Psoas muscle (tissue), 8 donors: ENCODE results near the gene COLEC12. TPM values are rescaled to one million over a fixed set of nuclear protein-coding genes. Genes with fewer than 3 reads are reported as not detected.
"Not testable (repeated sequence)": the region's sequence is repeated elsewhere in the genome, so short reads cannot be mapped to it uniquely, and the experiment has no call there.

ENCODE experiments used
- ATAC-seq, 4 donors: fragments of 200-7000 bp; cut with Tn5 transposase; one replicate each; pipeline ENCODE4 v1.9.1; 2020; ENCODE audit warnings: moderate library complexity in 3 of 4, mild to moderate bottlenecking in 2 of 4
- DNase-seq, 2 donors: peaks; one replicate each; pipeline ENCODE4 v3.0.0-alpha.2; 2020
- H3K27ac ChIP-seq: fragments of 200-600 bp; one replicate; pipeline ENCODE4 v1.8.0; 2022
- H3K27me3 ChIP-seq, 3 donors: fragments of 200-600 bp in 1 of 3; one replicate each; pipeline versions ENCODE4 v1.6.1 to v1.8.0; 2013 to 2022; ENCODE audit warnings: low read length in 2 of 3, mild to moderate bottlenecking in 2 of 3, moderate library complexity in 1 of 3; ENCODE audit not compliant: insufficient read depth in 3 of 3
- H3K36me3 ChIP-seq, 2 donors: fragments of 200-600 bp in 1 of 2; one replicate each; pipeline versions ENCODE4 v1.6.1 to v1.8.0; 2013 to 2022; ENCODE audit warnings: low read depth in 1 of 2, mild to moderate bottlenecking in 1 of 2, moderate library complexity in 1 of 2; ENCODE audit not compliant: insufficient read depth in 1 of 2
- H3K4me1 ChIP-seq: fragments of 200-600 bp; one replicate; pipeline ENCODE4 v1.8.0; 2022
- H3K4me3 ChIP-seq: fragments of 200-600 bp; one replicate; pipeline ENCODE4 v1.8.0; 2022; ENCODE audit warnings: mild to moderate bottlenecking
- H3K9me3 ChIP-seq: fragments of 200-600 bp; one replicate; pipeline ENCODE4 v1.8.0; 2022
- WGBS, 3 donors: extraction: QIAGEN DNeasy Blood & Tissue Kit; methylation state at CpG; one replicate each; pipeline versions ENCODE4 v1.1.6 to v1.1.7; 2013; 5-methylcytosine and 5-hydroxymethylcytosine counted together
- intact Hi-C, 2 donors: fragments of 100-400 bp; cut with DNase I; formaldehyde crosslinking; loops; one replicate each; pipeline versions ENCODE4 v1.11.0 to v1.14.2; 2022
- polyA plus RNA-seq, 3 donors: library from polyadenylated mRNA; stranded (reverse); fragments of 200-250 nt; gene quantifications; one replicate each; pipeline ENCODE4 v1.2.3, GENCODE V29; 2013
- total RNA-seq, 4 donors: library from RNA; stranded (reverse); fragmentation: NEBNext Ultra II Directional in 2 of 4; extraction: Animal tissue kit (Norgen Biotek cat#: 25700) in 2 of 4; gene quantifications; one replicate each; pipeline versions ENCODE4 v1.2.1 to v1.2.4, GENCODE V29; 2021 to 2023
- TF ChIP-seq, protein P1 (sequence below): fragments of 200-600 bp; IDR thresholded peaks from one replicate; pipeline ENCODE4 v1.8.0; 2022; ENCODE audit warnings: antibody characterized with exemption
- donor health status: healthy with polysubstance abuse.
- donor health status: DM: no; HTN: no; CAD: no; lungs with moderate emphysema.
- donor health status: Bipolar disorder and iron deficiency.
- donor health status: healthy.
- donor health status: DM: yes; HTN: yes; CAD: no.
- donor health status: DM: no; HTN: no; CAD: no.
- donor health status: DM: no; HTN: no; CAD: no.
- donor health status: DM: yes; HTN: yes; CAD: no.

COLEC12 gene
- total and polyA plus RNA-seq, 7 donors, result 0.80 to 6.4 (median 3.4) TPM

DNA sequence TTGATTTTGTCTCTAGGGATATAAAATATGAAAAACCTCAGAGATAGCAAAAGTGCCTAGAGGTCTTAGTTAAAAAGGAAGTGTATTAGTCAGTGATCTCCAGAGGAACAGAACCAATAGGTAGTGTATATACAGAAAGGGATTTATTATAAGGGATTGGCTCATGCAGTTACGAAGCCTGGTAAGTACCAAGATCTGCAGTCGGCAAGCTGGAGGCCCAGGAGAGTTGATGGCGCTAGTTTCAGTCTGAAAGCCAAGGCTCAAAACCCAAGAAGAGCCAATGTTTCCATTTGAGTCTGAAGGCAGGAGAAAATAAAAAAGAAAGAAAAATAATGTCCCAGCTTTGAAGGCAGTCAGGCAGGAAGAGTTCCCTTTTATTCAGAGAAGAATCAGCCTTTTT is 93.3 kb downstream of the COLEC12 start:
- Histone ChIP-seq H3K27ac (no peak overlapping the region), H3K27me3 (no peaks in the 10 kb centered on the region), H3K4me1 (no peaks in the 10 kb centered on the region), H3K4me3 (no peak overlapping the region), H3K9me3 (no peaks in the 10 kb centered on the region), H3K36me3 (no peaks in the 10 kb centered on the region)
- intact Hi-C loops, result no loop called here
- DNase-seq (no peak), ATAC-seq (no peak)
- TF ChIP-seq, protein P1, sequence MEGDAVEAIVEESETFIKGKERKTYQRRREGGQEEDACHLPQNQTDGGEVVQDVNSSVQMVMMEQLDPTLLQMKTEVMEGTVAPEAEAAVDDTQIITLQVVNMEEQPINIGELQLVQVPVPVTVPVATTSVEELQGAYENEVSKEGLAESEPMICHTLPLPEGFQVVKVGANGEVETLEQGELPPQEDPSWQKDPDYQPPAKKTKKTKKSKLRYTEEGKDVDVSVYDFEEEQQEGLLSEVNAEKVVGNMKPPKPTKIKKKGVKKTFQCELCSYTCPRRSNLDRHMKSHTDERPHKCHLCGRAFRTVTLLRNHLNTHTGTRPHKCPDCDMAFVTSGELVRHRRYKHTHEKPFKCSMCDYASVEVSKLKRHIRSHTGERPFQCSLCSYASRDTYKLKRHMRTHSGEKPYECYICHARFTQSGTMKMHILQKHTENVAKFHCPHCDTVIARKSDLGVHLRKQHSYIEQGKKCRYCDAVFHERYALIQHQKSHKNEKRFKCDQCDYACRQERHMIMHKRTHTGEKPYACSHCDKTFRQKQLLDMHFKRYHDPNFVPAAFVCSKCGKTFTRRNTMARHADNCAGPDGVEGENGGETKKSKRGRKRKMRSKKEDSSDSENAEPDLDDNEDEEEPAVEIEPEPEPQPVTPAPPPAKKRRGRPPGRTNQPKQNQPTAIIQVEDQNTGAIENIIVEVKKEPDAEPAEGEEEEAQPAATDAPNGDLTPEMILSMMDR, result no peak
- 72 to 79% (median 74%) methylated on average over 3 of the region's 3 CpGs for WGBS, 3 donors

DNA sequence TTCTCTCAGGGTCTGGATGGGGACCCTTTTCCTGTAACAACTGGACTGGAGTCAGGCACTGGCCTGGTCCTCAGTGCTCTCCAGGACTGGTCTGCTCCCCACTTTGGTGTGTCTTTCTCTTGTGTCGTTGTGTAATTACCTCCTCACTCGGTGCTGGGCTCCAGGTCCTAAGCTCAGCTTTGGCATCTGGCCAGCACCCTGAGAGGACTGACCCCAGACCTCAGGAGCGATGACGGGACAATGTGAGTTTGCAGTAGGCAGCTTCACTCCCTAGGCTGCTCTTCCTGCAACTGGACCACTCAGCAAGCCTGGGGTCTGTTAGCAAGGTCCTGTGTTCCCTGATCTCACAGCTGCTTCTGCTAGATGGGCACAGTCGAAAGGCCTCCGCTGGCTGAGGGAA is 93.8 kb downstream of the COLEC12 start:
- no peaks in the 10 kb centered on the region for H3K9me3 ChIP-seq
- H3K4me1 ChIP-seq, result no peaks in the 10 kb centered on the region
- ATAC-seq (no peak), DNase-seq (no peak)
- TF ChIP-seq, protein P1, result no peak
- no peaks in the 10 kb centered on the region for H3K36me3 ChIP-seq
- 70 to 86% (median 84%) methylated on average over 6 of the region's 6 CpGs for WGBS, 3 donors
- no peaks in the 10 kb centered on the region for H3K27me3 ChIP-seq
- intact Hi-C loops, result no loop called here
- H3K4me3 ChIP-seq, result no peak overlapping the region
- no peak overlapping the region for H3K27ac ChIP-seq

DNA sequence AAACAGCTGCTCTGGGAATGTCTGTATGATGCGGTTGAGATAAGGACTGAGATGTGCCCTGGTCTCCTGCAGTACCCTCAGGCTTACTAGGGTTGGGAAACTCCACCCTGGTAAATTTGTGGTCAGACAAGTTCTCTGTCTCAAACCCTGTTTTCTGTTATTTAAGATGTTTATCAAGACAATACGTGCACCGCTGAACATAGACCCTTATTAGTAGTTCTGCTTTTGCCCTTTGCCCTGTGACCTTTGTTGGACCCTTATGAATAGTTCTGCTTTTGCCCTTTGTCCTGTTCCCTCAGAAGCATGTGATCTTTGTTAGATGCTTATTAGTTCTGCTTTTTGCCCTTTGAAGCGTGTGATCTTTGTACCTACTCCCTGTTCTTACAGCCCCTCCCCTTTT is 95.5 kb downstream of the COLEC12 start:
- H3K9me3 ChIP-seq, H3K36me3 ChIP-seq, H3K4me1 ChIP-seq, ATAC-seq, DNase-seq, H3K4me3 ChIP-seq, intact Hi-C loops, H3K27ac ChIP-seq, H3K27me3 ChIP-seq: not testable (repeated sequence)
- 79 to 84% (median 81%) methylated on average over 4 of the region's 4 CpGs for WGBS, 3 donors

DNA sequence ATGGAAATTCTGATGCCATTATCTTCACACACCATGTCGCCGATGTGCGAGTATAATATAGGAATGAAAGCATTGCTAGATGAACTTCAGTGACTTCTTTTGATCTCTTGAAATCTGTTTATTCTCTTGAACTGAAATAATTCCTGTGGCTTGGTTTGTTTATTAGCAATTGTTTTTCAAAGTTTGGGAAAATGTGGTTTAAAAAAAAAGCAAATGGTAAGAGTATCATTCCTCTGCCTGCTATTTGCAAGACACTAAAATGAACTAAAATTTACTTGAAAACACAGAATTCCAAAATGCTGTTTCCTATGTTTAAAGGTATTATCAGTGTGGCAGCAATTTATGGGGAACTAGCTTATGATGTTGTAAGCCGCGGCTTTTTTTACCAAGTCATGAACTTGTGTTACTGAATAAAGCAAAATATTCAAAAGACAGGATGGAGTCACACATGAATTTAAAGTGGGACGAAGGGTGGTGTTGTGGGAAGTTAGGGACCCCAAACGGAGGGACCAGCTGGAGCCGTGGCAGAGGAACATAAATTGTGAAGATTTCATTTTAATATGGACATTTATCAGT is 96.4 kb downstream of the COLEC12 start:
- WGBS, 3 donors, result 81 to 93% (median 85%) methylated on average over 8 of the region's 8 CpGs
- Histone ChIP-seq H3K9me3 (no peaks in the 10 kb centered on the region), H3K4me3 (no peak overlapping the region), H3K27ac (no peak overlapping the region), H3K27me3 (no peaks in the 10 kb centered on the region), H3K4me1 (no peaks in the 10 kb centered on the region), H3K36me3 (no peaks in the 10 kb centered on the region)
- ATAC-seq, result no peak
- DNase-seq, result no peak
- intact Hi-C loops, result no loop called here
- TF ChIP-seq, protein P1, result no peak

GRCh38 chr18:402129-402528 is 98.4 kb downstream of the COLEC12 start:
- TF ChIP-seq, protein P1, result no peak

More at GRCh38 chr18:402129-402528, 98.4 kb downstream of the COLEC12 start:
- Histone ChIP-seq H3K9me3 (no peaks in the 10 kb centered on the region), H3K27ac (no peak overlapping the region), H3K4me3 (no peak overlapping the region), H3K36me3 (no peaks in the 10 kb centered on the region), H3K27me3 (no peaks in the 10 kb centered on the region), H3K4me1 (no peaks in the 10 kb centered on the region)
- ATAC-seq (no peak), DNase-seq (no peak)
- intact Hi-C loops, result no loop called here
- WGBS, 3 donors, result 90 to 96% (median 91%) methylated on average over 5 of the region's 5 CpGs
